Ovary (tissue), 9 donors: ENCODE measurements around the gene ANO1. TPM values are rescaled to one million over a fixed set of nuclear protein-coding genes. Genes with fewer than 3 reads are reported as not detected.

Experiments used
- DNase-seq, 5 donors: peaks; one replicate each; pipeline ENCODE4 v3.0.0-alpha.2; 2019 to 2020
- H3K27ac ChIP-seq, 2 donors: fragments of 200-600 bp; one replicate each; pipeline versions ENCODE4 v1.5.1 to v1.8.0; 2019 to 2022
- H3K27me3 ChIP-seq: fragments of 200-600 bp; one replicate; pipeline ENCODE4 v1.8.0; 2022
- H3K36me3 ChIP-seq: fragments of 200-600 bp; sonication (generic); one replicate; pipeline ENCODE4 v1.5.1; 2019
- H3K4me1 ChIP-seq: one replicate; pipeline ENCODE4 v1.8.1; 2013; ENCODE audit warnings: mild to moderate bottlenecking, moderate library complexity; ENCODE audit not compliant: insufficient read depth
- H3K4me3 ChIP-seq: fragments of 200-600 bp; sonication (generic); one replicate; pipeline ENCODE4 v1.5.1; 2017
- H3K9me3 ChIP-seq, 2 donors: fragments of 200-600 bp in 1 of 2; sonication (generic) in 1 of 2; one replicate each; pipeline versions ENCODE4 v1.5.1 to v1.8.1; 2013 to 2019; ENCODE audit warnings: mild to moderate bottlenecking in 1 of 2, moderate library complexity in 1 of 2
- EP300 ChIP-seq: sonication (generic); formaldehyde crosslinking; IDR thresholded peaks from one replicate; pipeline ENCODE4 v1.6.1; 2017; ENCODE audit warnings: antibody characterized with exemption
- POLR2A ChIP-seq: fragments of 450-650 bp; IDR thresholded peaks from one replicate; pipeline ENCODE4 v1.6.1; 2017; ENCODE audit warnings: antibody characterized with exemption, mild to moderate bottlenecking, moderate library complexity
- WGBS, 3 donors: extraction: QIAGEN DNeasy Blood & Tissue Kit in 1 of 3; methylation state at CpG; one replicate each; pipeline versions ENCODE4 v1.1.5 to v1.1.7; 2013 to 2017; 5-methylcytosine and 5-hydroxymethylcytosine counted together
- intact Hi-C, 4 donors: fragments of 100-400 bp; cut with DNase I; formaldehyde crosslinking; loops; one replicate each; pipeline versions ENCODE4 v1.11.0 to v1.15.1; 2022 to 2023
- polyA plus RNA-seq, 2 donors: library from polyadenylated mRNA; stranded (reverse); fragments of 200-250 nt in 1 of 2; fragments of 350-450 nt in 1 of 2; fragmentation: Illumina TruSeq in 1 of 2; extraction: RNeasy Lipid Tissue Mini Kit (QIAGEN cat#74804) in 1 of 2; gene quantifications; one replicate each; pipeline ENCODE4 v1.2.3, GENCODE V29; 2013 to 2014
- small RNA-seq: library from RNA; depleted of rRNA; stranded (forward); fragments of <200 nt; gene quantifications from one replicate; pipeline ENCODE3, GENCODE V24; 2016
- total RNA-seq, 7 donors: library from RNA; depleted of rRNA in 2 of 7; stranded (reverse); fragments of >200 nt in 2 of 7; fragmentation: NEBNext Ultra II Directional in 3 of 7; extraction: Animal tissue kit (Norgen Biotek cat#: 25700) in 3 of 7; gene quantifications; one replicate each; pipeline versions ENCODE4 v1.1.0 to v1.2.4, GENCODE V29; 2016 to 2023
- TF ChIP-seq, protein P1 (sequence below), 3 donors: fragments of 450-650 bp in 2 of 3; fragments of 200-600 bp in 1 of 3; IDR thresholded peaks; one replicate each; pipeline versions ENCODE4 v1.5.1 to v1.8.0; 2016 to 2022; ENCODE audit warnings: antibody characterized with exemption in 3 of 3, mild to moderate bottlenecking in 1 of 3
- donor health status: DM: no; HTN: no; CAD: no; lungs with moderate emphysema.
- donor health status: DM: no; HTN: no; CAD: no.
- donor health status: Bipolar disorder and iron deficiency.
- donor health status: DM: yes; HTN: yes; CAD: no.
- donor health status: DM: no; HTN: no; CAD: no.
- donor health status: DM: yes; HTN: yes; CAD: no.

Gene ANO1
- total and polyA plus RNA-seq, 9 donors: 1.7 to 59.1 (median 8.6) TPM

DNA sequence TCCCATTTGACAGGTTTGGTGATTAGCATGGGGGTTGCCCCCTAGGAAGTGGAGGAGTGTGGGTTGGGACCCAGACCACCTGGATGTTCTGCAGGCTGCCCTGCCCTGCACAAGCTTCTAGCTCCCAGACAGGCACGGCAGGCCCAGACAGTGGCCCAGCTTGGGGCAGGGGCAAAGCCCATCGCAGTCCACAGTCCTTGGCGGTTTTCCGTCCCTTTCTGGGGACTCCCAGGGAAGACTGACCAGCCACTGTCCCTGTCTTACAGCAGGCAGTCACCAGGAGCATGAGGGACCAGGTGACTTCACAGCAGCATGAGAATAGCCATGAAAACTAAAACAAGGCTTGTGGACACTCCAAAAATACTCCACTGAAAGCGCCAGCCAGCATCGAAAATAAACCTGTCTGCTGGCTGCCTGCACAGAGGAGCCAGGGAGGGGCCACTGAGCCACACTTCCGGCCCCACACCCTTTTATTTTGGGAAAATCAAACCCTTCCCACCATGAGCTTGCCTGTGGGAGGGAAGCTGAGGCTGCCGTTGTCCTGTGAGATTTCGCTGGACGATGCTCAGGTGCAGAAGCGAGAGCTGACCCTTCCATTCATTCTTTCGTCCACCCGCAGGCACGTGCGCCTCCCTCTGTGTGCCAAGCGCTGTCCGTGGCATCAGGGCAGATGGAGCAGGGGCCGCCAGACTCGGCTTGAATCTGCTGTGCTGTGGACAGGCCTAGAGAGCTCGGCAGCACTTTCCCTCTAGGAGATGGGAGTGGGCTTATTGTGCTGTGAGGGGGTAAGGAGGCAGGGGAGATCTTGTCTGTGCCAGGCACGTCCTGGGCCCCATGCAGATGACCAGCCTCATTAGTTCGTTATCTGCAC is 153.0 kb downstream of the ANO1 start:
- TF ChIP-seq POLR2A (no peak), EP300 (no peak)
- TF ChIP-seq, protein P1, sequence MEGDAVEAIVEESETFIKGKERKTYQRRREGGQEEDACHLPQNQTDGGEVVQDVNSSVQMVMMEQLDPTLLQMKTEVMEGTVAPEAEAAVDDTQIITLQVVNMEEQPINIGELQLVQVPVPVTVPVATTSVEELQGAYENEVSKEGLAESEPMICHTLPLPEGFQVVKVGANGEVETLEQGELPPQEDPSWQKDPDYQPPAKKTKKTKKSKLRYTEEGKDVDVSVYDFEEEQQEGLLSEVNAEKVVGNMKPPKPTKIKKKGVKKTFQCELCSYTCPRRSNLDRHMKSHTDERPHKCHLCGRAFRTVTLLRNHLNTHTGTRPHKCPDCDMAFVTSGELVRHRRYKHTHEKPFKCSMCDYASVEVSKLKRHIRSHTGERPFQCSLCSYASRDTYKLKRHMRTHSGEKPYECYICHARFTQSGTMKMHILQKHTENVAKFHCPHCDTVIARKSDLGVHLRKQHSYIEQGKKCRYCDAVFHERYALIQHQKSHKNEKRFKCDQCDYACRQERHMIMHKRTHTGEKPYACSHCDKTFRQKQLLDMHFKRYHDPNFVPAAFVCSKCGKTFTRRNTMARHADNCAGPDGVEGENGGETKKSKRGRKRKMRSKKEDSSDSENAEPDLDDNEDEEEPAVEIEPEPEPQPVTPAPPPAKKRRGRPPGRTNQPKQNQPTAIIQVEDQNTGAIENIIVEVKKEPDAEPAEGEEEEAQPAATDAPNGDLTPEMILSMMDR (IDR thresholded peaks at IDR 0.05): no peak
- intact Hi-C loops: no loop called here
- H3K27me3 ChIP-seq: no peaks in the 10 kb centered on the region
- no peak overlapping the region for H3K27ac ChIP-seq
- H3K9me3 ChIP-seq: no peaks in the 10 kb centered on the region
- H3K4me3 ChIP-seq: no peak overlapping the region
- no peak for DNase-seq
- H3K36me3 ChIP-seq: no peaks in the 10 kb centered on the region
- no peaks in the 10 kb centered on the region for H3K4me1 ChIP-seq
- WGBS, 3 donors: 45 to 63% (median 58%) methylated on average over 22 of the region's 22 CpGs

DNA sequence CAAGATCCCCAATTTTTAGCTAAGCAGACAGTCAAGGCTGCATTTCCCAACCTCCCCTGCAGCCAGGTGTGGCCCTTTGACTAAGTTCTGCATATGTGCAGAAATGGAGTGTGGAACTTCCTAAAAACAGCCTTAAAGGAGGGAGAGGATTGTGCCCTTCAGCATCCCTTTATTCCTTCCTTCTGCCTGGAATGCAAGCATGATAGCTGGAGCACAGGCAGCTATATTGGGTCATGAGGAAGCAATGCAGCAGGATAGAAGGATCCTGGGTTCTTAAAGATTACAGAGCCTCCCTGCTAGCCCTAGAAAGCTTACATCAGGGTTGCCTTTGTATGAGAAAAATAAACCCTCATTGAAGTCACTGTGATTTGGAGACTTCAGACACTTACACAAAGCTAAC is 154.9 kb downstream of the ANO1 start:
- intact Hi-C loops: no loop called here
- no peak for TF ChIP-seq EP300
- TF ChIP-seq, protein P1 (IDR thresholded peaks at IDR 0.05): no peak
- no peak for TF ChIP-seq POLR2A
- H3K27ac ChIP-seq: no peak overlapping the region
- no peaks in the 10 kb centered on the region for H3K27me3 ChIP-seq
- no peaks in the 10 kb centered on the region for H3K4me1 ChIP-seq
- H3K4me3 ChIP-seq: no peak overlapping the region
- DNase-seq: no peak
- H3K9me3 ChIP-seq: no peaks in the 10 kb centered on the region
- H3K36me3 ChIP-seq: no peaks in the 10 kb centered on the region

DNA sequence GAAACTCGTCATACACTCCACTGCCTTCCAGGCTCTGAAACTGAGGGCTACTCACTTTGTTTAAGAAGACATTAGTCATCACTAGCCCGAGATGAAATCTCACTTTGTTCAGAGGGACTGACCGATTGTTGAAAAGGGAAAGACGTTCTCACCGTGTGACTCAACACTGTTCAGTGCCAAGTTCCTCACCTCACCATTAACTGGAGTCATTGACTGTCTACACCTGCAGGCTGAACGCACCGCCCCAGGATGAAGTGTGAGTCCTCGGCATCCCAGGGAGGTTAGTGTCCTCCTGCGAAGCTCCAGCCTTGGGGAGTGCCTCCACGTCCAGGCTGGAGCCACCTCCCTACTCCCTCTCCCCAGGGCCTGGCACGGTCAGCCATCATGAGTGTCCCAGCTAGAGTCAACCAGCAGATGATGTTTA is 155.4 kb downstream of the ANO1 start:
- 72 to 79% (median 76%) methylated on average over 11 of the region's 11 CpGs for WGBS, 3 donors
- Histone ChIP-seq H3K27ac (no peak overlapping the region), H3K4me3 (no peak overlapping the region), H3K36me3 (no peaks in the 10 kb centered on the region), H3K4me1 (no peaks in the 10 kb centered on the region), H3K9me3 (no peaks in the 10 kb centered on the region), H3K27me3 (no peaks in the 10 kb centered on the region)
- no peak for DNase-seq
- no peak for TF ChIP-seq EP300
- TF ChIP-seq, protein P1 (IDR thresholded peaks at IDR 0.05): no peak
- TF ChIP-seq POLR2A: no peak
- intact Hi-C loops: no loop called here

DNA sequence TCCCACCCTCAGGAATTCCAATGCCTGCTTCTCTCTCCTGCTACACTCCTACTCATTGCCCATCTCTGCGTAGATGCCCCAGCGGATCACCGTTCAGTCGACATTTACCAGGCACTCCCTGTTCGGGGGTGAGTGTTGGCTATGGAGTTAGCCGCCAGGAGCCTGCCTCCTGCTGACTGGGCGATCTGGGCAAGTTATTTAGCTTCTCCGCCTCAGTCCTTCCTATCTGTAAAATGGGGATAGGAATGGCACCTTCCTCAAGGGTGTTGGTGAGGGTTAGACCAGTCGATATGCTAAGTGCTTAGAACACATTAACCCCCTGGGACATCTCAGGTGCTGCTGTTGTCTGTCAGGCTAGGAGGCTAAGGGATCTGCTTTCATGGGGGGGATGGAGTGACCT is 155.8 kb downstream of the ANO1 start:
- Histone ChIP-seq H3K27me3 (no peaks in the 10 kb centered on the region), H3K4me3 (no peak overlapping the region), H3K36me3 (no peaks in the 10 kb centered on the region), H3K4me1 (no peaks in the 10 kb centered on the region), H3K27ac (no peak overlapping the region), H3K9me3 (no peaks in the 10 kb centered on the region)
- intact Hi-C loops: no loop called here
- DNase-seq: no peak
- 87 to 91% (median 89%) methylated on average over 9 of the region's 9 CpGs for WGBS, 3 donors
- no peak for TF ChIP-seq POLR2A
- TF ChIP-seq, protein P1 (IDR thresholded peaks at IDR 0.05): no peak
- TF ChIP-seq EP300: no peak

Small RNAs within 50 kb of the gene (small RNA-seq; reads per million reads assigned to genes)
- gene RNU6-1175P: not detected

Other genes with a start within 250 kb of the ANO1 start
- gene FADD, start 125.0 kb downstream of the ANO1 start, total RNA-seq: 10 to 100 TPM; 13.1 to 22.3 (median 17.9) TPM
- gene FADD, start 125.0 kb downstream of the ANO1 start, polyA plus RNA-seq: 10 to 100 TPM; 15.3 to 15.7 TPM
- gene PPFIA1, start 192.4 kb downstream of the ANO1 start, total RNA-seq: 10 to 100 TPM; 25.9 to 60.3 (median 46.4) TPM
- 10 to 100 TPM; 20.5 to 28.1 TPM for gene PPFIA1, start 192.4 kb downstream of the ANO1 start, polyA plus RNA-seq